ENCODE measurements around the gene ZBTB12. TPM values are rescaled to one million over a fixed set of nuclear protein-coding genes. Genes with fewer than 3 reads are reported as not detected.

Gene ZBTB12
- total and polyA plus RNA-seq, 2 experiments from 2014 or later = 4.4 TPM; not detected in 1

GRCh38 chr6:31906122-31906521 is 4.2 kb upstream of the ZBTB12 start:
- TF ChIP-seq EZH2phosphoT487 (IDR thresholded peaks at IDR 0.05; ENCODE audit: low read depth, severe bottlenecking, unreplicated experiment) (no peak), EZH2 (IDR thresholded peaks at IDR 0.05; ENCODE audit: borderline replicate concordance) (no peak), CTCF (IDR thresholded peaks at IDR 0.05; ENCODE audit: poor library complexity) (no peak)
- Histone ChIP-seq H4K20me1 (ENCODE audit: insufficient read depth, poor library complexity, severe bottlenecking) (no peaks in the 10 kb centered on the region), H3K4me3 (no peak overlapping the region), H3K27ac (no peak overlapping the region), H2AFZ (no peak overlapping the region), H3K4me2 (no peak overlapping the region), H3K9me3 (ENCODE audit: low read depth) (no peaks in the 10 kb centered on the region), H3K4me1 (ENCODE audit: insufficient read depth) (peaks cover 12% of the 10 kb centered on the region), H3K9me2 (replicated peaks; ENCODE audit: insufficient read depth) (no peaks in the 10 kb centered on the region), H3K36me3 (replicated peaks; ENCODE audit: insufficient read depth, low read depth) (no peaks in the 10 kb centered on the region), H3K79me2 (no peaks in the 10 kb centered on the region), H3K27me3 (no peaks in the 10 kb centered on the region)
- whole genome bisulfite sequencing (ENCODE audit: low lambda C conversion rate, missing lambda C conversion rate) = 32% methylated on average over 4 of the region's 4 CpGs
- no peak for DNase-seq (ENCODE audit: low spot score)

- Histone ChIP-seq H3K4me3 (no peak overlapping the region), H3K4me2 (no peak overlapping the region), H3K9me3 (ENCODE audit: low read depth) (no peaks in the 10 kb centered on the region), H3K79me2 (peaks cover 4% of the 10 kb centered on the region), H3K27ac (no peak overlapping the region), H3K9me2 (replicated peaks; ENCODE audit: insufficient read depth) (no peaks in the 10 kb centered on the region), H3K4me1 (ENCODE audit: insufficient read depth) (peaks cover 16% of the 10 kb centered on the region), H4K20me1 (ENCODE audit: insufficient read depth, poor library complexity, severe bottlenecking) (no peaks in the 10 kb centered on the region), H3K27me3 (no peaks in the 10 kb centered on the region), H3K36me3 (replicated peaks; ENCODE audit: insufficient read depth, low read depth) (no peaks in the 10 kb centered on the region), H2AFZ (no peak overlapping the region)
- TF ChIP-seq EZH2 (IDR thresholded peaks at IDR 0.05; ENCODE audit: borderline replicate concordance) (no peak), CTCF (IDR thresholded peaks at IDR 0.05; ENCODE audit: poor library complexity) (no peak), EZH2phosphoT487 (IDR thresholded peaks at IDR 0.05; ENCODE audit: low read depth, severe bottlenecking, unreplicated experiment) (no peak)
- 100% methylated on average over 1 of the region's 1 CpG for WGBS (ENCODE audit: low lambda C conversion rate, missing lambda C conversion rate)
- DNase-seq (ENCODE audit: low spot score) = no peak
Observed at GRCh38 chr6:31905041-31905440, 3.2 kb upstream of the ZBTB12 start.

GRCh38 chr6:31903957-31904356 is 2.1 kb upstream of the ZBTB12 start:
- Histone ChIP-seq H3K79me2 (peaks cover 12% of the 10 kb centered on the region), H4K20me1 (ENCODE audit: insufficient read depth, poor library complexity, severe bottlenecking) (no peaks in the 10 kb centered on the region), H3K4me3 (no peak overlapping the region), H3K36me3 (replicated peaks; ENCODE audit: insufficient read depth, low read depth) (no peaks in the 10 kb centered on the region), H3K27ac (peak overlapping the region; percentile 84), H2AFZ (no peak overlapping the region), H3K4me2 (peak overlapping the region; percentile 21), H3K4me1 (ENCODE audit: insufficient read depth) (peaks cover 20% of the 10 kb centered on the region), H3K9me2 (replicated peaks; ENCODE audit: insufficient read depth) (no peaks in the 10 kb centered on the region), H3K9me3 (ENCODE audit: low read depth) (no peaks in the 10 kb centered on the region), H3K27me3 (no peaks in the 10 kb centered on the region)
- TF ChIP-seq EZH2 (IDR thresholded peaks at IDR 0.05; ENCODE audit: borderline replicate concordance) = no peak
- TF ChIP-seq CTCF (IDR thresholded peaks at IDR 0.05; ENCODE audit: poor library complexity) = no peak
- no peak for TF ChIP-seq EZH2phosphoT487 (IDR thresholded peaks at IDR 0.05; ENCODE audit: low read depth, severe bottlenecking, unreplicated experiment)
- WGBS (ENCODE audit: low lambda C conversion rate, missing lambda C conversion rate) = 52% methylated on average over 3 of the region's 3 CpGs
- DNase-seq (ENCODE audit: low spot score) = no peak

Measured in hepatocyte (in vitro differentiated cells).